Tibial artery (tissue), 4 donors: ENCODE results near the gene PSMB2.

Experiments
- DNase-seq, 2 donors: peaks; one replicate each; pipeline ENCODE4 v3.0.0-alpha.2; 2019
- H3K27ac ChIP-seq, 2 donors: fragments of 200-600 bp; sonication (generic) in 1 of 2; 1 replicate in 1 of 2; 2 replicates in 1 of 2; pipeline ENCODE4 v1.5.1; 2018 to 2019; ENCODE audit warnings: mild to moderate bottlenecking in 1 of 2
- H3K27me3 ChIP-seq, 2 donors: fragments of 200-600 bp; sonication (generic) in 1 of 2; one replicate each; pipeline versions ENCODE4 v1.5.1 to v1.6.0; 2016 to 2019
- H3K36me3 ChIP-seq, 3 donors: fragments of 200-600 bp; sonication (generic) in 2 of 3; one replicate each; pipeline ENCODE4 v1.5.1; 2016 to 2019; ENCODE audit warnings: mild to moderate bottlenecking in 2 of 3
- H3K4me1 ChIP-seq, 4 donors: fragments of 200-600 bp; sonication (generic) in 2 of 4; 1 replicate in 3 of 4; 2 replicates in 1 of 4; pipeline ENCODE4 v1.5.1; 2016 to 2019
- H3K4me3 ChIP-seq, 2 donors: fragments of 200-600 bp; sonication (generic) in 1 of 2; 1 replicate in 1 of 2; 2 replicates in 1 of 2; pipeline ENCODE4 v1.5.1; 2018 to 2019; ENCODE audit warnings: mild to moderate bottlenecking in 2 of 2
- H3K9me3 ChIP-seq, 3 donors: fragments of 200-600 bp; sonication (generic) in 1 of 3; one replicate each; pipeline ENCODE4 v1.5.1; 2016 to 2019
- intact Hi-C: fragments of 100-400 bp; cut with DNase I; formaldehyde crosslinking; loops from one replicate; pipeline ENCODE4 v1.15.0; 2023; ENCODE audit warnings: low total_unique reads
- TF ChIP-seq, protein P1 (sequence below), 2 experiments: fragments of 200-600 bp in 1 of 2; fragments of 450-650 bp in 1 of 2; IDR thresholded peaks; one replicate each; pipeline ENCODE4 v1.5.1; 2017 to 2019; ENCODE audit warnings: antibody characterized with exemption in 2 of 2, mild to moderate bottlenecking in 1 of 2, moderate library complexity in 1 of 2

The PSMB2 gene

DNA sequence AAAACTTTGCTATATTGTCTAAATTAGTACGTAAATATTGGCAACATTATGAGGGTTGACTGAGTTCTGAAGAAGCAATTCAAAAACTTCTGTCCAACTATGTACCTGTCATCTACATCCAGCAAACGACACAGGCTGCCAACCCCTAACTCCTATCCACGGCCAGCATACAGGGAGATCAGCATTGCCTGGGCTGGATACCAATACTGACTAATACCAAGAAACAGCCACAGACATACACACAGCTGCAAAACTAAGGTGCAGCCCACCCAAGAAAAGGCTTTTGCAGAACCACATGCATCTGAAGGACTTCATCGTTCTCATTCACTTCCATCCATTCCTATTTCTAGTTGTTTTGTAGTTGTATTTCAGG is 86.1 kb downstream of the PSMB2 start:
- peaks cover 10 to 27% (median 26%) of the 10 kb centered on the region in 3 donors for H3K36me3 ChIP-seq
- intact Hi-C loops, result loop anchor here (5.0 kb wide), 2 partner anchors 82 to 363 kb away; partner anchors contain the start of gene SFPQ
- no peak for DNase-seq
- TF ChIP-seq, protein P1, sequence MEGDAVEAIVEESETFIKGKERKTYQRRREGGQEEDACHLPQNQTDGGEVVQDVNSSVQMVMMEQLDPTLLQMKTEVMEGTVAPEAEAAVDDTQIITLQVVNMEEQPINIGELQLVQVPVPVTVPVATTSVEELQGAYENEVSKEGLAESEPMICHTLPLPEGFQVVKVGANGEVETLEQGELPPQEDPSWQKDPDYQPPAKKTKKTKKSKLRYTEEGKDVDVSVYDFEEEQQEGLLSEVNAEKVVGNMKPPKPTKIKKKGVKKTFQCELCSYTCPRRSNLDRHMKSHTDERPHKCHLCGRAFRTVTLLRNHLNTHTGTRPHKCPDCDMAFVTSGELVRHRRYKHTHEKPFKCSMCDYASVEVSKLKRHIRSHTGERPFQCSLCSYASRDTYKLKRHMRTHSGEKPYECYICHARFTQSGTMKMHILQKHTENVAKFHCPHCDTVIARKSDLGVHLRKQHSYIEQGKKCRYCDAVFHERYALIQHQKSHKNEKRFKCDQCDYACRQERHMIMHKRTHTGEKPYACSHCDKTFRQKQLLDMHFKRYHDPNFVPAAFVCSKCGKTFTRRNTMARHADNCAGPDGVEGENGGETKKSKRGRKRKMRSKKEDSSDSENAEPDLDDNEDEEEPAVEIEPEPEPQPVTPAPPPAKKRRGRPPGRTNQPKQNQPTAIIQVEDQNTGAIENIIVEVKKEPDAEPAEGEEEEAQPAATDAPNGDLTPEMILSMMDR (IDR thresholded peaks at IDR 0.05), result no peak
- H3K27me3 ChIP-seq, result no peaks in the 10 kb centered on the region
- no peak overlapping the region for H3K4me3 ChIP-seq
- peaks cover 0 to 52% (median 31%) of the 10 kb centered on the region in 4 donors for H3K4me1 ChIP-seq
- no peak overlapping the region for H3K27ac ChIP-seq
- no peaks in the 10 kb centered on the region for H3K9me3 ChIP-seq

- Histone ChIP-seq H3K4me3 (no peak overlapping the region), H3K27ac (no peak overlapping the region), H3K36me3 (peaks cover 13 to 33% (median 26%) of the 10 kb centered on the region in 3 donors), H3K27me3 (no peaks in the 10 kb centered on the region), H3K4me1 (peaks cover 0 to 45% (median 29%) of the 10 kb centered on the region in 4 donors), H3K9me3 (no peaks in the 10 kb centered on the region)
- intact Hi-C loops, result loop anchor here (5.0 kb wide), 2 partner anchors 83 to 362 kb away; partner anchors contain the start of gene SFPQ
- no peak for DNase-seq
- TF ChIP-seq, protein P1 (IDR thresholded peaks at IDR 0.05), result no peak
Measured at GRCh38 chr1:35554266-35555211, 86.8 kb downstream of the PSMB2 start.

- Histone ChIP-seq H3K4me1 (peaks cover 0 to 38% (median 26%) of the 10 kb centered on the region in 4 donors), H3K27ac (no peak overlapping the region), H3K36me3 (peaks cover 13 to 40% (median 26%) of the 10 kb centered on the region in 3 donors), H3K27me3 (no peaks in the 10 kb centered on the region), H3K9me3 (no peaks in the 10 kb centered on the region), H3K4me3 (no peak overlapping the region)
- intact Hi-C loops, result no loop called here
- no peak for DNase-seq
- TF ChIP-seq, protein P1 (IDR thresholded peaks at IDR 0.05), result no peak
Measured at GRCh38 chr1:35553851-35554250, 87.5 kb downstream of the PSMB2 start.
